HFFc6 (cell line): ENCODE data around the gene SORCS2. TPM values are rescaled to one million over a fixed set of nuclear protein-coding genes. Genes with fewer than 3 reads are reported as not detected.
"Not testable (repeated sequence)": the region's sequence is repeated elsewhere in the genome, so short reads cannot be mapped to it uniquely, and the experiment has no call there.

Source experiments
- DNase-seq: peaks from one replicate; pipeline ENCODE4 v3.0.0-alpha.2; 2018
- H3K27ac Mint-ChIP-seq: 2 replicates; pipeline ENCODE4 v1.8.0; 2020; ENCODE audit warnings: mild to moderate bottlenecking, mixed read lengths
- H3K27me3 Mint-ChIP-seq: 2 replicates; pipeline ENCODE4 v1.8.0; 2021; ENCODE audit warnings: mild to moderate bottlenecking, moderate library complexity, mixed read lengths; ENCODE audit not compliant: insufficient read depth
- H3K36me3 Mint-ChIP-seq: 2 replicates; pipeline ENCODE4 v1.8.0; 2021; ENCODE audit warnings: low read depth, mixed read lengths
- H3K4me1 Mint-ChIP-seq: 2 replicates; pipeline ENCODE4 v1.8.0; 2020; ENCODE audit warnings: low read depth, mixed read lengths
- H3K4me3 Mint-ChIP-seq: 2 replicates; pipeline ENCODE4 v1.8.0; 2020; ENCODE audit warnings: mild to moderate bottlenecking, moderate library complexity, mixed read lengths
- H3K9me3 Mint-ChIP-seq: 2 replicates; pipeline ENCODE4 v1.8.0; 2020; ENCODE audit warnings: mild to moderate bottlenecking, mixed read lengths
- total RNA-seq, 6 experiments: library from RNA; stranded (reverse); fragmentation: NEBNext Ultra II Directional; extraction: Animal tissue kit (Norgen Biotek cat#: 25700); gene quantifications; 2 replicates in 1 of 6; 3 replicates in 5 of 6; pipeline ENCODE4 v1.2.3, GENCODE V29; 2021
- TF ChIP-seq, protein P1 (sequence below): fragments of 200-600 bp; sonication (generic); IDR thresholded peaks from 2 replicates; pipeline ENCODE4 v1.5.0; 2021; ENCODE audit warnings: antibody characterized with exemption, mild to moderate bottlenecking

The SORCS2 gene
- total RNA-seq, 6 experiments from 2014 or later: 0.05 to 0.15 (median 0.12) TPM; not detected in 3

DNA sequence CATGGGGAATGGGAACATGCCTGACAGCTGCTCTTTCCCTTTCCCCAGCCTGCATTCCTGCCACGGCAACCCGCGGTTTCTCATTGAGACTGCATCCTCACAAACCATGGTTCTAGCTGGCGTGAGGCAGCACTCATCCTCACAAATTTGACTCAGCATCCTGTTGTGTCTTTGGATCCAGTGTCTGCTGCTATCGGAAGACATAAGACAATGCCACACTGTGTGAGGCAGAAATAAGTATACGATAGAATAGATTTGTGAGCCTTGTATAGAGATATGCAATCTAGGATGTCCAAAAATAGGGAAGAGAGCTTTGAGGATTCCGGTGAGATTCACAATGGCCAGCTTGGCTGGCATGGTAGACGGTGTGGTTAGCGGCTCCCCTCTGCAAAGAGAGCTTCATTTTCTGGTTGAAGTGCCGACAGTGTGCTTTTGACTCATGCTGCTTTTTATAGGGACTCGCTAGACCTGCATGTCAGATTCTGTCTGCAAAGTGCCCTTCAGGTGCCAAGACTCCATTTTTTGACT is 403.7 kb downstream of the SORCS2 start:
- Mint-ChIP-seq H3K4me3 (no peak overlapping the region), H3K4me1 (no peaks in the 10 kb centered on the region), H3K9me3 (peaks cover 3% of the 10 kb centered on the region; the same call in 1 of the 2 replicates), H3K27ac (no peak overlapping the region), H3K27me3 (peaks cover 24% of the 10 kb centered on the region), H3K36me3 (no peaks in the 10 kb centered on the region)
- DNase-seq: no peak
- TF ChIP-seq, protein P1, sequence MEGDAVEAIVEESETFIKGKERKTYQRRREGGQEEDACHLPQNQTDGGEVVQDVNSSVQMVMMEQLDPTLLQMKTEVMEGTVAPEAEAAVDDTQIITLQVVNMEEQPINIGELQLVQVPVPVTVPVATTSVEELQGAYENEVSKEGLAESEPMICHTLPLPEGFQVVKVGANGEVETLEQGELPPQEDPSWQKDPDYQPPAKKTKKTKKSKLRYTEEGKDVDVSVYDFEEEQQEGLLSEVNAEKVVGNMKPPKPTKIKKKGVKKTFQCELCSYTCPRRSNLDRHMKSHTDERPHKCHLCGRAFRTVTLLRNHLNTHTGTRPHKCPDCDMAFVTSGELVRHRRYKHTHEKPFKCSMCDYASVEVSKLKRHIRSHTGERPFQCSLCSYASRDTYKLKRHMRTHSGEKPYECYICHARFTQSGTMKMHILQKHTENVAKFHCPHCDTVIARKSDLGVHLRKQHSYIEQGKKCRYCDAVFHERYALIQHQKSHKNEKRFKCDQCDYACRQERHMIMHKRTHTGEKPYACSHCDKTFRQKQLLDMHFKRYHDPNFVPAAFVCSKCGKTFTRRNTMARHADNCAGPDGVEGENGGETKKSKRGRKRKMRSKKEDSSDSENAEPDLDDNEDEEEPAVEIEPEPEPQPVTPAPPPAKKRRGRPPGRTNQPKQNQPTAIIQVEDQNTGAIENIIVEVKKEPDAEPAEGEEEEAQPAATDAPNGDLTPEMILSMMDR: no peak

DNA sequence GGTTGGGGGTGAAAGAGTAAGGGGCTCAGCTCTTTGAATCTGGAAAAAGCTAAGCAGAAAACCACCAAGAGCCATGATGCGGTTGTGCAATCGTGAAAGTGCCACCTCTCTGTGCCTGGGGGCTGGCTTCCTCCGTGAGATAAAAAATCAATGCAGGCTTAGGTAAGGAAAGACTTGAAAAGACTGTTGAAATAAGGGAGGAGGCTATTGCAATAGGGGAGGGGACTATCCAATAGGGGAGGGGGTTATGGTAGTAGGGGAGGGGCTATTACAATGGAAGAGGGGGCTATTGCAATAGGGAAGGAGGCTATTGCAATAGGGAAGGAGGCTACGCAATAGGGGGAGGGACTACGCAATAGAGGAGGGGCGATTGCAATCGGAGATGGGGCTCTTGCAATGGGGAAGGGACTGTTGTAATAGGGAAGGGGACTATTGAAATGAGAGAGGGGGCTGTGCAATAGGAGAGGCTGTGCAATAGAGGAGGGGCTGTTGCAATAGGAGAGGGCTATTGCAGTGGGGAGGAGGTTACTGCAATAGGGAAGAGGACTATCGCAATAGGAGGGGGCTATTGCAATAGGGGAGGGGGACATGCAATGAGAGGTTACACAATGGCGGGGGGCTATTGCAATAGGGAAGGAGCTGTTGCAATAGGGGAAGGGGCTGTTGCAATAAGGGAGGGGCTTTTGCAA is 404.7 kb downstream of the SORCS2 start:
- Mint-ChIP-seq H3K27ac (no peak overlapping the region), H3K4me3 (no peak overlapping the region), H3K9me3 (no peaks in the 10 kb centered on the region), H3K27me3 (peaks cover 19% of the 10 kb centered on the region), H3K36me3 (no peaks in the 10 kb centered on the region), H3K4me1 (no peaks in the 10 kb centered on the region)
- TF ChIP-seq, protein P1: no peak
- DNase-seq: no peak

DNA sequence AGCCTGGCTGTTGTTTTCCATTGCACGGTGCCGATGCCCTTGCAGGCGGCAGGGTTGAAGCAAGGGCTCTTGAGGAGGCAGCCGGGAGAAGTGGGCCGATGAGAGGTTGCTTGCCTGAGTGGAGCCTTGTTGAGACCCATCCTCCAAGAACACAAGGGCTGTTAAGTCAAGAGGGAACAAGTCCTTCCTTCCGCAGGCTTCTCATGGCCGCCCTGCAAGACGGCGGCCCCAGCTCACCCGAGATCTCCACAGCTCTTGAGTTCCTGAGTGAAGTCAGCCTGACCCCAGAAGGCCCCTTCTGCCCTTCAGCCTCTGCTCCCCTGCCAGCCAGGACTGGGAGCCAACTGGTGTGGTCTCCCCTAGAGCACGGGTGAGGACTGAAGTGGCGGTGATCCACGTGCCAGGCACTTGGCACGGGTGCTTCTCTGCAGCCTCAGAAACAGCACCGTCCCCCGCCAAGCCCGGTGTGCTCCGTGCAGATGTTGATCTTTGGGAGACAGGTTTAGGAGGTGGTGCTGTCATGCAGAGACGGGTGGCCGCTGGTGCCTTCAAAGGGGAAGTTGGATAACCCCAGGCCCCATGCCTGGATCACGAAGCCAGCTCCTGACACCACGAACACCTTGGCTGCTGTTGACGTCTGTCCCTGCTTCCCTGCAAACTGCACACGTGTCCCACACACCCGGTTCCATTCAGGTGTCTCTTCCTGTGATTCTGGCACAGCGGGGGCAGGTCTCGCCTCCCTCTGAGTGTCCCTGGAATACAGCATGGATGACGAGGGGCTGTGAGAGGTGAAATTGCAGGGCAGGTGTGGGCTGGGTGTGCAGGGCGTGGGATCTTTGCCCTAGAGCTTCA is 406.8 kb downstream of the SORCS2 start:
- Mint-ChIP-seq H3K4me3 (no peak overlapping the region), H3K27ac (no peak overlapping the region), H3K36me3 (no peaks in the 10 kb centered on the region), H3K9me3 (peaks cover 6% of the 10 kb centered on the region; the same call in 1 of the 2 replicates), H3K4me1 (no peaks in the 10 kb centered on the region), H3K27me3 (peaks cover 12% of the 10 kb centered on the region)
- TF ChIP-seq, protein P1: no peak
- DNase-seq: no peak

DNA sequence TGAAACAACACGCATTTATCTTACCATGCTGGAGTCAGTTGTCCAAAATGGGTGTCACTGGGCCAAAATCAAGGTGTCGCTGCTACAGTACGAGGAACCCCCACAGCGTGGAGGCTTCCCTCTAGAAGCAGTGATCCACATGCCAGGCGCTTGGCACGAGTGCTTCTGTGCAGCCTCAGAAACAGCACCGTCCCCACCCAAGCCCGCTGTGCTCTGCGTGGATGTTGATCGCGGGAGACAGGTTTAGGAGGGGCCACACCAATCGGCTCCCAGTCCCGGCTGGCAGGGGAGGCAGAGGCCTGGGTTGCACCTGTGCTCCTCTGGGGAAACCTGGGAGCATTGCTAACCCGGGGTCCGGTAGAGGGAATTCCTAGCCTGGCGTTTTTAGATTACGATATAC is 407.9 kb downstream of the SORCS2 start:
- DNase-seq: no peak

DNA sequence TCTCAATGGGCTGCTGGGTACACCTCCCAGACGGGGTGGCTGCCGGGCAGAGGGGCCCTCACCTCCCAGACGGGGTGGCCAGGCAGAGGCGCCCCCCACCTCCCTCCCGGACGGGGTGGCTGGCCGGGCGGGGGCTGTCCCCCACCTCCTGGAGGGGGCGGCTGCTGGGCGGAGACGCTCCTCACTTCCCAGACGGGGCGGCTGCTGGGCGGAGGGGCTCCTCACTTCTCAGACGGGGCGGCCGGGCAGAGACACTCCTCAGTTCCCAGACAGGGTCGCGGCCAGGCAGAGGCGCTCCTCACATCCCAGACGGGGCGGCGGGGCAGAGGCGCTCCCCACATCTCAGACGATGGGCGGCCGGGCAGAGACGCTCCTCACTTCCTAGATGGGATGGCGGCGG is 409.8 kb downstream of the SORCS2 start:
- not testable (repeated sequence) for H3K4me1 Mint-ChIP-seq

More for the DNA sequence above, 407.9 kb downstream of the SORCS2 start:
- TF ChIP-seq, protein P1: no peak
- H3K27ac Mint-ChIP-seq: no peak overlapping the region
- H3K27me3 Mint-ChIP-seq: peaks cover 19% of the 10 kb centered on the region
- H3K4me3 Mint-ChIP-seq: no peak overlapping the region
- H3K36me3 Mint-ChIP-seq: 0 out of 2 replicates have a peak, but pooled peaks cover 5% of the 10 kb centered on the region
- H3K9me3 Mint-ChIP-seq: peaks cover 6% of the 10 kb centered on the region; the same call in 1 of the 2 replicates
- H3K4me1 Mint-ChIP-seq: no peaks in the 10 kb centered on the region

More for the DNA sequence above, 409.8 kb downstream of the SORCS2 start:
- H3K36me3 Mint-ChIP-seq, H3K4me3 Mint-ChIP-seq, DNase-seq, H3K9me3 Mint-ChIP-seq, H3K27ac Mint-ChIP-seq: not testable (repeated sequence)
- H3K27me3 Mint-ChIP-seq: peaks cover 27% of the 10 kb centered on the region
